ENCODE measurements around the gene CECR2.

- TF ChIP-seq ESRRG (CRISPR knock-in tag; IDR thresholded peaks at IDR 0.05), result no peak
- TF ChIP-seq BACH2 (CRISPR knock-in tag; IDR thresholded peaks at IDR 0.05; ENCODE audit: borderline replicate concordance), result no peak
- TF ChIP-seq SNAI2 (CRISPR knock-in tag; IDR thresholded peaks at IDR 0.05), result no peak
- TF ChIP-seq PATZ1 (CRISPR knock-in tag; IDR thresholded peaks at IDR 0.05; ENCODE audit: borderline replicate concordance), result no peak
- no peak for TF ChIP-seq TCF4 (CRISPR knock-in tag; IDR thresholded peaks at IDR 0.05; ENCODE audit: borderline replicate concordance)
- no peak for TF ChIP-seq RARB (CRISPR knock-in tag; IDR thresholded peaks at IDR 0.05)
- TF ChIP-seq TOX (CRISPR knock-in tag; IDR thresholded peaks at IDR 0.05; ENCODE audit: borderline replicate concordance), result no peak
- no peak for TF ChIP-seq ZFP3 (CRISPR knock-in tag; IDR thresholded peaks at IDR 0.05)
Measured at GRCh38 chr22:17402293-17402692, 33.0 kb downstream of the CECR2 start.

All from SK-N-SH treated with all-trans-retinoic acid at 6 μM for 48 hours (cell line).